GM13977 (cell line): ENCODE data around the gene EPOP.
"Not testable (repeated sequence)": the region's sequence is repeated elsewhere in the genome, so short reads cannot be mapped to it uniquely, and the experiment has no call there.

Experiments used
- DNase-seq: peaks from one replicate; pipeline ENCODE4 v3.0.0; 2012; ENCODE audit warnings: low spot score
- in situ Hi-C: fragments of 300-500 bp; cut with MboI; formaldehyde crosslinking; loops from one replicate; pipeline ENCODE4 v1.12.0; 2022; ENCODE audit warnings: low sequenced_read_pairs, low pct_unique_long_range_greater_than_20kb, mixed read lengths, inconsistent platforms; ENCODE audit not compliant: unreplicated experiment
- TF ChIP-seq, protein P1 (sequence below): IDR thresholded peaks from 2 replicates; pipeline ENCODE4 v1.5.1; 2012; ENCODE audit warnings: mild to moderate bottlenecking, control low read depth; ENCODE audit not compliant: insufficient read depth; ENCODE audit errors: extremely low read depth, missing control alignments

The EPOP gene

GRCh38 chr17:38657824-38658740 lies 16.7 kb downstream of the EPOP start:
- in situ Hi-C loops, result no loop called here
- TF ChIP-seq, protein P1, sequence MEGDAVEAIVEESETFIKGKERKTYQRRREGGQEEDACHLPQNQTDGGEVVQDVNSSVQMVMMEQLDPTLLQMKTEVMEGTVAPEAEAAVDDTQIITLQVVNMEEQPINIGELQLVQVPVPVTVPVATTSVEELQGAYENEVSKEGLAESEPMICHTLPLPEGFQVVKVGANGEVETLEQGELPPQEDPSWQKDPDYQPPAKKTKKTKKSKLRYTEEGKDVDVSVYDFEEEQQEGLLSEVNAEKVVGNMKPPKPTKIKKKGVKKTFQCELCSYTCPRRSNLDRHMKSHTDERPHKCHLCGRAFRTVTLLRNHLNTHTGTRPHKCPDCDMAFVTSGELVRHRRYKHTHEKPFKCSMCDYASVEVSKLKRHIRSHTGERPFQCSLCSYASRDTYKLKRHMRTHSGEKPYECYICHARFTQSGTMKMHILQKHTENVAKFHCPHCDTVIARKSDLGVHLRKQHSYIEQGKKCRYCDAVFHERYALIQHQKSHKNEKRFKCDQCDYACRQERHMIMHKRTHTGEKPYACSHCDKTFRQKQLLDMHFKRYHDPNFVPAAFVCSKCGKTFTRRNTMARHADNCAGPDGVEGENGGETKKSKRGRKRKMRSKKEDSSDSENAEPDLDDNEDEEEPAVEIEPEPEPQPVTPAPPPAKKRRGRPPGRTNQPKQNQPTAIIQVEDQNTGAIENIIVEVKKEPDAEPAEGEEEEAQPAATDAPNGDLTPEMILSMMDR, result no peak
- no peak for DNase-seq

DNA sequence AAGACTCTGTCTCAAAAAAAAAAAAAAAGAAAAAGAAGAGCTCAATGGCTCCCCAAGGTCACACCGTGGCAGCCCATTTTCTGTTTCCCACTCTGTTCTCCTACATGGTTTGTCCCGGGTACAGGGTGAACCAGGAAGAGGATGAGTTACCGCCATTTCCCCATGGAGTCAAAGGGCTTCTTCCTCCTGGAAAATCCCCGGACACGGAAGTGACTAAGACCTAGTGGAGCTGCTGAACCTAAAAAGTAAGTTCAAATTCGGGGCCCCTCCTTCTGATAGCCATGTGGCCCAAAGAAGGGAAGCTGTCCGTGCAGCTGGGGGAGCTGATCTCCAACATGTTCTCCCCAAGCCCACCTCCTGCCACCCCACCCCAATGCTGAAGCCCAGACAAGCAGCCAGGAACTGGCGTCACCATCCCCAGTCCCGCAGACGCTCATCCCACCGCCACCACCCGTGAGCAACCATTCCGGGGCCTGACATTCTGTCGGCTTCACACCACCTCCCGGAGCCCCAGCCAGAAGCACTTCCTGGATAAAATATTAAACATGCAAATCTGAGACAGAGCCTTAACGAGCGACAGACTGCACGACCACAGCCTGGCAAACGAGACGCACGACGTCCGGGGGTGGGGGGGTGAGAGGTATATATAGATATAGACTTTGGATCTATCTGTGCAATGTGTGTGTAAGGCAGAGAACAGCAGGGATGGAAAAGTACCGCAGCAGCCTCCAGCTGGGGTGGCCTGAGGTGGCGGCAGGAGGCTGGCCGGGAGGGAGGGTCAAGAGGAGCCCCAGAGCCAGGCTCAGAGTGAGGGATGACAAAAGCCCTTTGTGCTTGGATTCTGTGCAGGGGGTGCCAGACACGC lies 17.6 kb downstream of the EPOP start:
- in situ Hi-C loops, result no loop called here
- TF ChIP-seq, protein P1, result no peak
- no peak for DNase-seq

- in situ Hi-C loops, result no loop called here
- TF ChIP-seq, protein P1, result no peak
- peak; percentile 65 for DNase-seq
Measured at GRCh38 chr17:38654411-38655398, 20.1 kb downstream of the EPOP start.

- TF ChIP-seq, protein P1, result no peak
- in situ Hi-C loops, result no loop called here
- no peak for DNase-seq
Measured at GRCh38 chr17:38653679-38654078, 21.1 kb downstream of the EPOP start.

- TF ChIP-seq, protein P1, result no peak
- in situ Hi-C loops, result no loop called here
- DNase-seq, result no peak
Measured at GRCh38 chr17:38653230-38653629, 21.5 kb downstream of the EPOP start.

GRCh38 chr17:38650653-38651173 lies 24.0 kb downstream of the EPOP start:
- DNase-seq, in situ Hi-C loops: not testable (repeated sequence)
